ENCODE data around the gene TSPAN10.
A peak's percentile ranks its signal among the peaks of the same experiment; 100 is the strongest.

The TSPAN10 gene

DNA sequence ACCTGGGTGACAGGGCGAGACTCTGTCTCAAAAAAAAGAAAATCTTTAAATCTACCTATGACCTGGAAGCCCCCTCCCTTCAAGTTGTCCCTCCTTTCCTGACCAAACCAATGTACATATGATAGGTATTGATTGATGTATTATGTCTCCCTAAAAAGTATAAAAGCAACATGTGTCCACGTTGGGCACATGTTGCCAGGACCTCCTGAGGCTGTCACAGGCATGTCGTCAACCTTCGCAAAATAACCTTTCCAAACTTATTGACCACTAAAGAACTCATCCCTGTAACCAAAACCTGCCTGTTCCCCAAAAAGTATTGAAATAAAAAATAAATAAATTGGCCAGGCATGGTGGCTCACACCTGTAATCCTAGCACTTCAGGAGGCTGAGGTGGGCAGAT lies 25.0 kb downstream of the TSPAN10 start:
- DNase-seq (ENCODE audit: low spot score): no peak

DNA sequence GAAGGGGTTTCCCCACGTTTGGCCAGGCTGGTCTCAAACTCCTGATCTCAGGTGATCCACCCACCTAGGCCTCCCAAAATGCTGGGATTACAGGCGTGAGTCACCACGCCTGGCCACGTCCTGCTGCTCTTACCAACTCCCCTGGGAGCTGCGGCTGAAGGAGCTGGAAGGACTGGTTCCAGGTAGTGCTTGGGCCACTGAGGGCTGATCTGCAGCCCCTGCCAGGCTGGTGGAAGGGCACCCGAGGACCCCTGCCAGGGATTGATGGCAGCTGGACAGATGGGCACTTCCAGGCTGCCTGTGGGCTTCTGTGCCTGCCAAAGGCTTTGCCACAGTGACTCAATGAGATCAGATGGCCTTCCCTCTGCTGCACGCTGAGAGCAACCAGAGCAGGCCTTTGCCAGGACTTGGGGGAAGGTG lies 27.1 kb downstream of the TSPAN10 start:
- no peak for DNase-seq (ENCODE audit: low spot score)

DNA sequence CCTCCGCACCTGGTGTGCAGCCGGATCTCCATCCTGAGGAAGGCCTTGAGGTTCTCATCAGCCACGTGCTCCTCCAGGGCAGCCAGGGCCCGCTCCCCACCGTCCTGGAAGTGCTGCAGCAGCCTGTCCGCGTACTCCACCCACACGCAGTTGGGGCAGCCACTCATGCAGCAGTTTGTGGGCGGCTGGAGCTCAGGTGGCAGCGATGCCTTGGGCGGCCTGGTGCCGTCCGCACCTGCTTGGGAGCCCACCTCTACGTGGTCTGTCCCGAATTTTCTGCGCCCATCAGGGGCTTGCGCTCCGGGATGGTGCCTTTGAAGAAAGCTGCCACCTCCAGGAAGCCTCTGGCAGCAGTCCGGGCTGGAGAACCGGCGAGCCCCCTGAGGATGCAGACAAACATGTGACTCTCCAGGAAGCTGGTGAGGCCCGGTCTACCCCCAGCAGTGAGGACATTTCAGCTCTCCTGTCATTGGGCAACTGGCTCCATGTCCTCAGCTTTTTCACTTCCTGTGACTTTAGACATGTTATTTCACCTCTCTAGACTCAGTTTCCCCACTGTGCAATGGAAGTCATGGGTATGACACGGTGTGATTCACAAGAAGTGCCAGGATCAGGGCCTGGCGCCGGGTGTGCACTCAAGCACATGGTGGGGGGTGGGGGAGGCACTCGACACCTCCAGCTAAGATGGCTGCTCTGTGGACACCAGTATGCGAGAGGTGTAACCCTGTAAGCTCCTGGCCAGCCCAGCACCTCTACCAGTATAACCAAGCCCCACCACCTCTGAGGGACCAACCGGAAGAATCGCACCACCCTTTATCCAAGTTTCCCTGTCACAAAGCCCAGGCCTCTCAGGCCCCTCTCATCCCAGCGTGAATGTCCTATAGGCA lies 28.5 kb downstream of the TSPAN10 start:
- DNase-seq (ENCODE audit: low spot score): peak; percentile 30

DNA sequence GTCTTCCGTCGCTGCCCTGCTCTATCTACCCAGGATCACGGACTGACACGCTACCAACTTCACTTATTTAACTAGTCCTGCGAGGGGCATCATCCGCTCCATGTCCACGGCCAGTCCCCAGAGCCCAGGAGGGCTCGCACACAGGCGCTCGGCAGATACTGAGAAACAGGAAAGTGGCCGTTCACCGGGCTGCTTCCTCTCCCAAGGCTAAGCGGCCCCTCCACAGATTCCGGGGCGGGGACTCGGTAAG lies 29.0 kb downstream of the TSPAN10 start:
- peak; percentile 15 for DNase-seq (ENCODE audit: low spot score)

DNA sequence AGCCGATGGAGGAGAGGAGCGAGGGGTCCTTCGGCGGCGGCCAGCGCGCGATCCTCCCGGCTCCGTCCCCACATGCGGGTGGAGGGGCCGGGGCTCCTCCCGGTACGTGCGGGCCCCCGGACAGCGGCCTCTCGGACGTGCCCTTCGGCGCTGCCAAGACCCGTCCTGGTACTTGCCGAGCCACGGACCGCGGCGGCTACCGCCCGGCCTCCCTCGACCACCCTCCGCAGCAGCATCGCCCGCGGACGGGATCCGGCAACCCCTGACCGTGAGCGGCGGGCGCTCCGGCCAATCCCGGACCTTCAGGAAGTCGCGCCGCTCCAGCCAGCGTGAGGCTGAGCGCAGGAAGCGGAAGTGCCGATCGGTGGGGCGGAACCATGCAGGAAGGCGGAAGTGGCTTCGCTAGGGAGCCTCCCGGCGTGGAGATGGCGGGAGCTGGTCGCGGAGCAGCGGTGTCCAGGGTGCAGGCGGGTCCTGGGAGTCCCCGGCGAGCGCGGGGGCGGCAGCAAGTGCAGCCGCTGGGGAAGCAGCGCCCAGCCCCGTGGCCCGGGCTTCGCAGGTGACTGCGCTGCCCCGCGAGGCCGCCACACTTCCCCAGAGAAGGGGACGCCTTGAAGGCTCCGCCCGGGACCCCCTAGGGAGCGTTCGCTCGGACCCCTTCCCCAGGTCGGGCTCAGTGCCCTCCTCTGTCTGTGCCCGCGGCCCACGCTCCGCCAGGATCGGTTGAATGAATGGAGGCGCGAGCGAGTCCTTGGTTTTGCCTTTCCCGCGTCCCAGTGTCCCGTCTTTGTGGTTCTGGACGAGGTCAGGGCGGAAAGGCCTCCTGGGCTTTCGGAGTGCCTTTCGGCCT lies 29.6 kb downstream of the TSPAN10 start, which contains the start of the genes CCDC137 and OXLD1:
Gene CCDC137 (plus strand): TSS at position 396 of the 850 bp plus-strand sequence. CDS start 30 bp downstream, at position 426.
Gene OXLD1 (minus strand): TSS at position 264 of the 850 bp plus-strand sequence. CDS start 28 bp downstream, at position 236.
- peak; percentile 94 for DNase-seq (ENCODE audit: low spot score)

DNA sequence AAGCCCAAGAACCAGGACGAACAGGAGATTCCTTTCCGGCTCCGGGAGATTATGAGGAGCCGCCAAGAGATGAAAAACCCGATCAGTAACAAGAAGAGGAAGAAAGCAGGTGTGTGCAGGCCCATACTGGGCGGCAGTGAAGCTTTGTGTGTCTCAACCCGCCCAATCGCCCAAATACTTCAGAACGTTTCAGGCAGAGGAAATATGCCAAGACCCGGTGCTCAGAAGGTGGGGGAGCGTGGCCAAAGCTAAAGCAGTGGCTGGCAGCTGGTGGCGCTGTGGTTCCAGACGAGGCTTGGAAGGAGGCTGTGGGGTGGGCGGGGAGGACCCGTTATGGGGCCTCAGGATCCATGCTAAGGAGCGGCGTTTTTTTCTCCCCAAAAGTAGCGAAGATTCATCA lies 30.8 kb downstream of the TSPAN10 start:
- no peak for DNase-seq (ENCODE audit: low spot score)

DNA sequence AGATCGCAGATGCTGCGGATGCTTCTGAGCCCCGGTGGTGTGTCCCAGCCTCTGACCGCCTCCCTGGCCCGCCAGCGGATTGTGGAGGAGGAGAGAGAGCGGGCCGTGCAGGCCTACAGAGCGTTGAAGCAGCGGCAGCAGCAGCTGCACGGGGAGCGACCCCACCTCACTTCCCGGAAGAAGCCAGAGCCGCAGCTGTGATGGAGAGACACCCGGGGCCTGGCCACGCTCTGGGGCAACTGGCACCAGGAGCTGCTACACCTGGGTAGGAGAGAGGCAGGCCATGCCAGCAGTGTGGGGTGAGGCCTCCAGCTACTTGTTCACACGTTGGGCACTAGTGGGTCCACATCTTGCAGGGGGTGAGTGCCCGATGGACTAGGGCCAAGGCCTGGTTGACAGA lies 35.5 kb downstream of the TSPAN10 start:
- no peak for DNase-seq (ENCODE audit: low spot score)

DNA sequence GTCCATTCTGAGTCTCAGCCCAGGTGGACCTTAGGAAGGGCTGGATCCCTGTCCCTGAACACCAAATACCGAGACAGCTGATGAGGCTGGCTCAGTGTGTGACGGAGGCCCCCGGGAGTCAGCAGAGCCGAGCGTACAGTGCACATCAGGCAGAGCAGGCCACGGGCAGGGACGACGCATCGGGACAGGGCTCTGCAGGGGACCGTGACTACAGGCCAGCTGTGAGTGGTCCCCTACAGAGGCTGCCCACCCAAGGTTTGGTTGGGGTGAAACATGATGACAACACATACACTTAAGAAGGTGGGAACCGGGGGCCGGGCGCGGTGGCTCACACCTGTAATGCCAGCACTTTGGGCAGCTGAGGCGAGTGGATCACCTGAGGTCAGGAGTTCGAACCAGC lies 36.0 kb downstream of the TSPAN10 start:
- no peak for DNase-seq (ENCODE audit: low spot score)

DNA sequence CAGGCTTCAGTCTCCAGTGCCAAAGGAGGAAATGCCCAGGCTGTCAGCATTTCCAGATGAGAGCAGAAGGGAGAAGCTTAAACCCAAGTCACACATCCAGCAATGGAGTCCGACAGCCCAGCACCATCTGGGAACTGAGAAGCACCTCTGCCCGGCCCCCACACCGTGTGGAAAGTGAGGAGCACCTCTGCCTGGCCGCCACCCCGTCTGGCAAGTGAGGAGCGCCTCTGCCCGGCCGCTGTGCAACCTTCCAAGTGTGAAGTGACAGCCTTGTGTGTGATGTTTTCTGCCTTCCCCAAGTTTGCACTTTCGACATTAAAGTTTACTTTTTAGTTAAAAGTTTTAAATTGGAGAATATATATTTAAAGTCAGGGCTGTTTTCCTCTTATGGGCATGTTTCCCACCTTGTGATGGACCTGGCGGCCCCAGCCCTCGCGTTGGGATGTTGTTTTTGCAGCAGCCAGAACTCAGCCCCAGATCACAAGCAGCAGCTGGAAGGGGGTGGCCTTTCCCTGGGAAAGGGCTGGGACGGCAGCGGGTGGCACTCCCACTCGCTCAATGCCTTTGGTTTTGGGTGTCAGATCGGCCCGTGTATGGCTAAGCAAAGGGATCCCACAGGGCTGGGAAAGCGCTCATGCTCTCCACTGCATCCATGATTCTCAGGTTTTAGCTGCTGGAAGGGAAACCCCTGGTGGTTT lies 36.7 kb downstream of the TSPAN10 start:
- no peak for DNase-seq (ENCODE audit: low spot score)

DNA sequence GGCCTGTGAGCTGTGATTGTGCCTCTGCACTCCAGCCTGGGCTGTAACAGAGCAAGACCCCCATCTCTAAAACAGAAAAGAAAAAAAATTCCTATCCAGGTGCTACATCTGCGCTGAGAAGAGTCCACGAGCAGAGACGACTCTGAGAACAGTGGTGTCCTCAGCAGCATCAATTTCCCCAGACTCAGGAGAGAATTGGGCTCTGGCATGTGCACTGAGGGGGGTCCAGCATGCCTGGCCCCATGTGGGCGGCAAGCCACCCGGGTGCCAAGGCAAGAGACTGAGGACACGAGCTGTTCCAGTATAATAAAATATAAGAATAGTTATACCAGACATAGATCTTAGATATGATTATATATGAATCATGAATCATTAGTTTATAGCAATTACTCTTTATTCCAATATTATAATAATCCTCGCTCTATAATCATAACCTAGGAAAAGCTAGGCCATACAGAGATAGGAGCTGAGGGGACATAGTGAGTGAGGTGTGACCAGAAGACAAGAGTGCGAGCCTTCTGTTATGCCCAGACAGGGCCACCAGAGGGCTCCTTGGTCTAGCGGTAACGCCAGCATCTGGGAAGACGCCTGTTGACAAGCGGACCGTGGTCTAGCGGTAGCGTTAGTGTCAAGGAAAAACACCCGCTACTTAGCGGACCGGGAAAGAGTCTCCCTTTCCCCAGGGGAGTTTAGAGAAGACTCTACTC lies 38.7 kb downstream of the TSPAN10 start:
- DNase-seq (ENCODE audit: low spot score): peak; percentile 42

DNA sequence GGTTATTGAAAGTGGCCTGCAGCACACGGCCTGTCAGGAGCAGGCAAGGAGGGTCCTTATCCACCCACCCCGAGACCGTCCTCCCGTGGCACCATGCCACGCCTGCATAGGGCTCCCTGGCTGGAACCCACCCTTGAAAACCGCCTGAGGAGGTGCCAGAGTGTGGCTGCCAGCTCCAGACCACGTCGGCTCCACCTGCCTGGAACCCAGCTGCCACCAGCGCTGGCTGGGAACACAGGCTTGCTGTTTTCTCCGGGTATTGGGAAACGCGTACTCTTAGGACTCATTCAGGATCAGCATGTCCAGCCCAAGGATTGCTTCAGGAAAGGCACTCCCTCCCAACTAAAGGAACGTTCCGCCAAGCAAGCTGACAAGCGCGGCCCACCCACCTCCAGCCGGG lies 39.9 kb downstream of the TSPAN10 start:
- no peak for DNase-seq (ENCODE audit: low spot score)

DNA sequence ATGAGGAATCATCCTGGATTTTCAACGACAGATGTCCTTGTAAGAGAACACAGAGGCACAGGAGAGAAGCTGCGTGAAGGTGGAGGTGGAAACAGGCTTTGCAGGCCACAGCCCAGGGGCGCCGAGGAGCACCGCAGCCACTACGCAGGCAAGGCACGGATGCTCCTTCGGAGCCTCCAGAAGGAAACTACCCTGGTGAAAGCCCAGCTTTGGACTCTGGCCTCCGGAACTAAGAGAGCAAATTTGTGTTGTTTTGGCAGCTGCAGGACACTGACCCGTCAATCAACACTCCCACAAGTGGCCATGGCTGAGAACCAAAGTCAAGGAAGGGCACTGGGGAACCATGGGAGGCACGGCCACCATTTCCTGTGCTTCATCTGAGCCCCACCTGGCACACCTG lies 43.2 kb downstream of the TSPAN10 start:
- no peak for DNase-seq (ENCODE audit: low spot score)

DNA sequence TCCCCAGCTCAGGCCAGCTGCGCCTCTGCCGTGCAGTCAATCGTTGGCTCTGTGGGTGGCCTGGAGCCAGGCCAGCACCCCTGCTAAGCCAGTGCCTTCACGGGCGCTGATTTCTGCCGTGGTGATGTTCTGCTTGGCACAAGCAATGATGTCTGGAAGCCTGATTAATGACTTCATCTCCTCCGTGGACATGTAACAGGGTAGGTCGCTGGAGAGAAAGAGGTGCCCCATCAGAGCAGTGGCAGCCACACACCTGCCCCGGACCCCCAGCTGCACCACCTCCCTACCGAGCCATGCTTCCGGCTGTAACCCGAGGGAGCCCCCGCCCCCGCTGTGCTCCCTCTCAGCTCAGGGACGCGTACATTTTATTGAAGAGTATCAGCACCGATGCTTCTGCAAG lies 44.7 kb downstream of the TSPAN10 start:
- no peak for DNase-seq (ENCODE audit: low spot score)

DNA sequence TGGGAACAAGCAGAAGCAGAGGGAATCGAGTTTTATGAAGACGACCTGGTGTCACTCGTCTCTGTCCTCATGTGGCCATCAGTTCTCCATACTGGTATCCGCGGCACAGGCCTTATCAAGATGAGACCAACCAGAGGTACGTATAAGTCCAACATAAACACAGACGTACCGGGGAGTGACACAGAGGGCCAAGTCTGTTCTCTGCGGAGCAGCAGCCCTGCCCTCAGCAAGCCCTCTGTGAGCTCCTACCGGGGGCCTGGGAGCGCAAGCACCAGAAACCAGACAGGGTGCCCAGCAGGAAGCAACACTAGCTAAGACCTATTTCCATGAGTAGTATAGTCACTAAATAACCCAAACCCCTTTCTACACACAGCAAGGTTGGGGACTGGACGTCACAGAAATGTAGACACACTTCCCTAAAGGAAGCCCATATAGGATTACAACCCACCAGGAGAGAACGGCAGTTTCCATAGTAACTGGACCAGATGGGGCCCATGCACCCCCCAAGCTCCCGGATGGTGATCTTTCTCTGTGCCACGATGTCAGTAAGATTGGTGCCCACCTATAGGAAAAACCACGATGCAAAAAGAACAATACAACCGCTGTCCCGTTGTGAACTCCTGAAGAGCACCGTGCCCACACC lies 45.7 kb downstream of the TSPAN10 start:
- no peak for DNase-seq (ENCODE audit: low spot score)

DNA sequence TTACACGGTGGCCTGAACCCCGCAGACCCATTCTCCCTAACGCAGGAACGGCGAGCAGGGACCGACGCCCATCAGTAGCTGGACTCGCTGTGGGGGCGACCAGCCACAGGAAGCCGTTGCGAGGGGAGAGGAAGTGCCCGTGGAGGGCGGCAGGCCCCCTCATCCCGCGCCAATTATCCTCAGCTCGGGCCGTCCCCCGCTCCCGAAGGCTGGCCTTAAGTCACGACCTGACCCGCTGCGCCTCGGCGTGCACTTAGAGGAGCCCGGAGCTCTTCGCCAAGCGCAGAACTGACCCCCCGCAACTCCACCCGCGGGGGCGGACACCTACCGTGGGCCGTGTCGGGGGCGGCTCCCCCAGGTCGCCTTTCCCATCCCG lies 46.2 kb downstream of the TSPAN10 start:
- DNase-seq (ENCODE audit: low spot score): no peak

DNA sequence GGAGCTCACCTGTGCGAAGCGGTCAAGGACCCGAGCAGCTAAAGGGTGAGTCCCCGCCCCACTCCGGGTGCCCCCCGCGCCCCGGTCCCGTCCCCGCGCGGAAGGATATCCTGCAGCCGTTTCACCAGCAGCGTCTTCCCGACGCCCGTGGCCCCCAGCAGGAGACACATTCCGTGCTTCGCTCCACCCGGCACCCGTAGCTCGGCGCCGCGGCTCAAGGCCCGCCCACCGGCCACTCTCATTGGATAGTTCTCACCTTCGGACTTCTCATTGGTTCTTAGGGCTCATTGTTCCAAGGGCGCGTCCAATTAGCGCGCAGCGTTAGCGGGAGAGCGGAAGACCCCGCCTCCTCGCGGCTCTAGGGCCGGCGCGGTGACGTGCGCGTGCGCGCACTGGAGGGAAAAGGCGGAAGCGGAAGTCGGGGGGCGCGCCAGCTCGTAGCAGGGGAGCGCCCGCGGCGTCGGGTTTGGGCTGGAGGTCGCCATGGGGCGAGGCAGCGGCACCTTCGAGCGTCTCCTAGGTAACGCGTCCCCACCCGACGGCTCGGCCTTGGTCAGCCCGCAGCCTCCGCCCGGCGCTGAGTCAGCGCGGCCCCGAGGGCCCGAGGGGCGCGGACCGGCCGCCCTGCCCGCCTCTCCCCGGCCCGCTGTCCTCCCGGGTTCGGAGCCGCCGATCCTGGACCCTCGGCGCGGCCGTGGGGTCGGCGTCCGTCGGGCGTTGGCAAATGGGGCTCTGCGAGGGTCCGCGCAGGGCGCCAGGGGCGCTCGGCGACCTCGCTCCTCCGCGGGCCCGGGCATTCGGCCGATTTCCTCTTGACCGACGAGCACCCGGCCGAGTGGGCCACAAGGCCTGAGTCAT lies 46.8 kb downstream of the TSPAN10 start, which contains the start of the genes ARL16 and HGS:
Gene ARL16 (minus strand): TSS at position 214 of the 858 bp plus-strand sequence. CDS start 44 bp downstream, at position 170.
Gene HGS (plus strand): TSS at position 428 of the 858 bp plus-strand sequence. CDS start 56 bp downstream, at position 484.
- DNase-seq (ENCODE audit: low spot score): peak; percentile 99

DNA sequence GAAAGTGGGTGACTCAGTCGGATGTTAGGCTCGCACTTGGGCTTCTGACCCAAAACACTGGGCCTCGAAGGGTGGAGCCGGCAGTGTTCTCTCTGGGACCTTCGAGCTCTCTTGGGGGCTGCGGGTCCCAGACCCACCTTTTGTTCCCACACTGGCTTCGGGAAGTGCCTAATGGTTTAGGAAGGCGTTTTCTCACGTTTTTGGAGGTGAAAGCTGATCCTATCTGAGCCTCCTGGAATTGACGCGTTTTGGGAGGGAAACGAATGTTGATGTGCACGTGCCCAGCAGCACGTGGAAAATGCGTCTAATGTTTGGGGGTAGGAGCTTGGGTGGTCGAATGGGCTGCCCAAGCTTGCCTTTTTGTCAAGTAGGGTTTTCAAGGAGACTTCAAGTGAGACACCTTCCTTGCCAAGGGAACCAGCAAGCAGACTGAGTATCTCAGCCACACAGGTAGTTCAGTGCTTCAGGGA lies 47.5 kb downstream of the TSPAN10 start:
- peak; percentile 51 for DNase-seq (ENCODE audit: low spot score)

DNA sequence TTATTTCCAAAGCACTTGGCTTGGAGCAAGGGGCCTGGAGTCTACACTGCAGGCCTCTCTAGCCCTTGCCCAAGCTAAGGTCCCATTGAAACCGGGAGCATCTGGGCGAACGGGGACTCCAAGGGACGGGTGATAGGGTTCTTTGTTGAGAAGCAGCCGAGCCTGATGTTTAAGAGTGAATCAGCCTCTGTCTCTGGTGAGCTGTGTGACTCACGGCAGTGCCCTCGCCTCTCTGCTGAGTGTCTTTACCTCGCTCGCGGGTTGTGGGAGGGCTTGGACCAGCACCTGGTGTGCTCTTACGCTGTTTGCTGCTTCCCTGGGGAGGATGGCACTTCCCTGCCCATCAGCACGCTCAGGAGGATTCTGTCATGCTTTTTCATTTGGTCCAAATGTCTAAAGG lies 48.1 kb downstream of the TSPAN10 start:
- no peak for DNase-seq (ENCODE audit: low spot score)

DNA sequence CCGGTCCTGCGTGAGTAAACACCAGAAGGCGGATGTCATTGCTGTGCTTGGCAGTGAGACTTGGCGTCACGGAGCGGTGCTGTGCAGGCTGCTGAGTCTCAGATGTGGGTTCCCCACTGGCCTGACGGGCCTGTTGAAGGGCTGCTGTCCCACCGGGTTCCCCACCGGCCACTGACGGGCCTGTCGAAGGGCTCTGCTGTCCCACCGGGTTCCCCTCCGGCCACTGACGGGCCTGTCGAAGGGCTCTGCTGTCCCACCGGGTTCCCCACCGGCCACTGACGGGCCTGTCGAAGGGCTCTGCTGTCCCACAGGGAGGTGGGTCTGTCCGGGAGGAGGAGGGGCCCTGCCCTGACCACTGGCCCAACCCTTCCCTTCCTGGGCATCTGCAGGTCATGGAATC lies 49.6 kb downstream of the TSPAN10 start:
- no peak for DNase-seq (ENCODE audit: low spot score)
